ENCODE results near the gene CHD6.
A peak's percentile ranks its signal among the peaks of the same experiment; 100 is the strongest.

The CHD6 gene

DNA sequence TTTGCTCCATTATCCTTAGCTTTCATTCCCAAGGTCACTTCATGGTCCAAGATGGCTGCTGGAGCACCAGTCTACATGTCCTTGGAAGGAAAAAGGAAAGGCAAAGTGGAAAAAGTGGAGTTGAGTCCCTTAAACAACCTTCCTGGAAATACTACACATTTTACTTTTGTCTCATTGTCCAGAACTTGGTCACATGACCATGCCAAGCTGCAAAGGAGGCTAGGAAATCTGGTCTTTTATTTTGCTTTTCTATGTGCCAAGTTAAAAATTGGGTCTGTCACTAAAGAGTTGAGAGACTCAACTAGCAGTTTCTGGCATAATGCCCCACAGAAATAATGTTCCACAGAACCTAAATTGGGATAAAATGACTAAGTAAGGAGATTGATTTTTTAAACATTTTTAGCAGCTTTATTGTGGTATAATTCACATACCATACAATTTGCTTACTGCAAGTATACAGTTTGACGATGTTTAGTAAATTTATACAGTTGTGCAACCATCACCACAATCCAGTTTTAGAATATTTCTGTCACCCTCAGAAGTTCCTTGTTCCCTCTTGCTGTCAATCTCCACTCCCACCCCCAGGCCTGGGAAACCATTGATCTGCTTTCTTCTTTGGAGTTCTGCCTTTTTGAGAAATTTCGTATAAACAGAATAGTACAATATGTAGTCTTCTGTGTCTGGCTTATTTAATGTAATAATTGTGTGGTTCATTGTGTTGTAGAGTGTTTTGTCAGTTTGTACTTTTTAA lies 5.6 kb upstream of the CHD6 start:
- DNase-seq (ENCODE audit: low read depth in 2 of 2) = no peak

DNA sequence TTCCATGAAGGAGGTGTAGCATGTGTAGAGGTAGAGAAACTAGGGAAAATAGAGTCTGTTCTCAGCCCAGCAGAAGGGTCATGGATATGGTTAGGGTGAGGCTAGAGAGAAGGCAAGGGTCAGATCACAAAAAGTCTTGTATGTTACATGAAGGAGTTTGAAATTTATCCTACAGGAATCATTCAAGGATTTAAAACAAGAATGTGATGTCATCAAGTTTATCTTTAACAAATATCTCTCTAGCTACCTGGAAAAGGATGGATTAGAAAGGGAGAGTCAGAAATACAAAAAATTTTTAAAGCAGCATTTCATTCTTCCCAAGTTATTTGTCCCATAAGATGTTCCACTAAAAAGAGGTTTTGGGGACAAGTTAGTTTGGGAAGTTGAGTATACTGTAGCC lies 4.4 kb upstream of the CHD6 start:
- no peak for DNase-seq (ENCODE audit: low read depth in 2 of 2)

DNA sequence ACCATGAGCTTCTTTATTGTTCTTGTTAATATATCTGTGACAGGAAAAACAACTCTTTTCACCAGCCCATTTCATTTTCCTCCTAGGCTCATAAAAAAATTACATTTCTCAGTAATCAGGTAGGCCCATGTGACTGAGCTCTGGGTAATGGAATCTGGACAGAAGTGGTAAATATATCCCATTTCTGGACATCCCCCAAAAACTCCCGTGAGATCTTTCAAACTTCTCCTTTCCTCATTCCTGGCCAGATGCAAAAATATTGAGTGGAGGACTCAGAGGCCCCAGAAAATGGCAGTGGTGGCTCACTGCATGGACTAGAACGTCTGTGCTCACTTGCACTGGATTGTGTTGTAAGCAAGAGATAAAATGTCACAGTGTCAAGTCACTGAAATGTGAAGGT lies 3.8 kb upstream of the CHD6 start:
- DNase-seq (ENCODE audit: low read depth in 2 of 2) = no peak

DNA sequence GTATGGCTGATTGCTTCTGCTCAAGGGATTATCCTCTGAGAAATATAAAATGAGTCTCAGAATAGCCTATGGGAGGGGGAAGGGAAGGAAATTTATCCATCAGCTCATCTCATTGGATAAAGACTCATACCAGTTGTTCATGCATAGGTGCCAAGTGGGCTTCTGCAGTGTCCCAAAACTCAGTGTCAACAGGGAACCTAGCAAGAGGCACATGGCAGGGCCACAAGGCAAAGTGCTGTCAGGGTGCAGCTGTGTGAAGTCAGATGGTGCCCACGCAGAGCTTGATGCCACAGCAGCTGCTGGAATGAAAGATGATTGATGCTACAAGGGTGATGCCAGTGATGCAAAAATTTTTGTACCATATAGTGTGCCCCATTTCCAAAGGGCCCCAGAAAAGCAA lies 3.2 kb upstream of the CHD6 start:
- DNase-seq (ENCODE audit: low read depth in 2 of 2) = no peak

DNA sequence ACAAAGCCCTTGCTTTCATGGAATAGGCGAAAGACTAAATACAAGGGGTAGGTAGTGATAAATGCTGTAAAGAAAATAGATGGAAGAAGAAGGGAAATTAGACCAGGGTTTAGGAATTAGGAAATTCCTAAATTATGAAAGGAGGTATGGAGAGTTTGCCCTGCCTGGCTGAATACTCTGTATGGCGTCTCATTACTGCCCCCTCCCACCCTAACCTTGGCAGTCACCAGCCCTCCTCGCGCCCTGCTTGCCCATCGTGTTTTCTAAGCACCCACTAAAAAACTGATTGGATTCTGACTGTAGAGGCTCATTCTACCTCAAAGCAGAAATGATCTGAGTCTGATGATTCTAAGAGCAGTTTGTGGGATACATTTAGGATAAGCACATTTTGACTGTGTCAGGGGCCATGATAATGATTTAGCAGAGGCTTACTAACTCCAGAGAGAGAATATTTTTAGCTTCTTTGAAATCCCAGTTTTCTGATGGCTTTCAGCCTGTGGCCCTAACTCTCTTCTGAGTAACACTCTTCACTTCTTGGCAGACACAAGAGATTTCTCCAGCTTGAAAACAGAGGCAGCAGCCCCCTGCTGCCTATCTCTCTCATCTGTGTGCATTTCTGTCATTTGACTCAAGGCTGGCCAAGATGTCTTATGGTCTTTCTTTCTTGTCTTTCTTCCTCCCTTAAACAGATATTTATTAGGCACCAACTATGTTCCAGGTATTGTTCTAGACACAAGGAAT lies 1.4 kb upstream of the CHD6 start:
- DNase-seq (ENCODE audit: low read depth in 2 of 2) = no peak

DNA sequence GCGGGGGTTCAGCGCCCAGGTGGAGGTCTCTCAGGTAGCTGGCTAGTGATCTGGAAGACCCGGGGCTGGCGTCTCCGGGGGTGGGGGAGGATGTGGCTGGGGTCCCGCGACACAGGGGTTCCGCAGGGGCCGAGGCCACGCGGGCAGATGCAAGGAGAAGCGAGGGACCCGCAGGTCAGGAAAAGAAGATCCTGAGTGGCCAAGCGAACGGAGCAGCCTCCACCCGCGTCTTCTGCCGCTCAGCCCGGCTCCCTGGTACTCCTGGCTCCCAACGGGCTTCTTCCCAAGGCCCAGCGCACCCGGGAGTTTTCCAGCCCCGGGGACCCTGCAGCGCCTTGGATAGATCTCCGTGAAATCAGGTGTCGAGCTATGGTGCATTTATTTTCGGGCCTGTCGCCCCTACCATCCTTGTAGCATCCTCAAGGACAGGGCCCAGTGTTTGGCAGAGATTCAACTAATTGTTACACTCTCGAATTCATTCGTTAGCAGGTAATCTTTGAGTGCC lies 682 bp upstream of the CHD6 start:
- no peak for DNase-seq (ENCODE audit: low read depth in 2 of 2)

DNA sequence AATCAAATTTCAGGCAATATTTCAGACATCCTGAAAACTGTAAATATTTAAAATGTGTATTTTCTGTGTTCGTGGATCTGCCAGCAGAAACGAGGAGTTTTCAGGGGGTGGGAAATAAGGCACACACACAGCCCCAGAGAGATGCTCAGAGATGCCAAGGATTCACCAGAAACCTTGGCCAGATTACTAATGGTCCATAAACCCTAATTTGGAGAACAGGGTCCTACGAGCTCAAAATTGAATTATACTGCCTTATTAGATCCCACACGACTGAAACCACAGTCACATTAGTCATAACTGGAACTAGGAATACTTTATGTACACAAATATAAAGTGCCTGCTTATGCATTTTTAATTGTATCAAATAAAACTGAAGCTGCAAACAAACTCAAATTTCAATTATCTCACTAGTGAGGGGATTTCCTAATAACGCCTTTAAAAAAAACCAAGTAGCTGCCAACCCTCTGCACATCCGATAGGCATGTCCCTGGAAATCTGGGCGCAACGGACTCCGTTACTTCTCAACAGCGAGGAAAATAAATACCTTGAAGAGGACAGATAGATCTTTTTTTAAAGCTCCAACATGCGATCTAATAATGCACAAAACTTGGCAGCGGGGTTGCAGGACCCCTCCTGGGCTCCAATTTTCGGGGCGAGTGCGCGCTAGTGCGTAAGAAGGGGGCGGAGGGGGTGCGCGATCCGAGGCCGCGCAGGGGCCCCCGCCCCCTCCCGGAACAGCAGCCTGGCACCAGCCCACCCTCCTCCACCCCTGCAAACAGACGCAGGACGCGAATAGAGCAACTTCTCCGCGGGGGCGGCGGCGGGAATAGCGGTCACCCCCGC lies 897 bp downstream of the CHD6 start:
- DNase-seq (ENCODE audit: low read depth in 2 of 2) = peak; percentile 6 to 16

DNA sequence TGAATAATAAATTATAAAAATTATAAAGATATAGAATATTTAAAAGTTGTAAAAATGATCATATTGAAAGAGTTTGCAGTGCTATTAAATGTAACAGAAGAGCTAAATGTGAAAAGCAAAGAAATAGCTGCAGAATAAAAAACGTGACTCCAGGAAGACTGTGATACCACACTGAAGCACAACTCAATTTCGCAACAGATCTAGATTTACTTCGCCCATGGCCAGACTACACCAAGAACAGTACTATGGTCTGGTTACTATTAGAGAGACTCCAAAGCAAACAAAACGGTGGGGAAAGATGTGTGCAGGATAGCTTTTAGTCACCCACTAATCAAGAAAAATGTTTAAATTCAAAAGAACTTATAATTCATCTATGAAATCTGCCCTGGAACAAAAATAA lies 1.9 kb downstream of the CHD6 start:
- DNase-seq (ENCODE audit: low read depth in 2 of 2) = no peak

DNA sequence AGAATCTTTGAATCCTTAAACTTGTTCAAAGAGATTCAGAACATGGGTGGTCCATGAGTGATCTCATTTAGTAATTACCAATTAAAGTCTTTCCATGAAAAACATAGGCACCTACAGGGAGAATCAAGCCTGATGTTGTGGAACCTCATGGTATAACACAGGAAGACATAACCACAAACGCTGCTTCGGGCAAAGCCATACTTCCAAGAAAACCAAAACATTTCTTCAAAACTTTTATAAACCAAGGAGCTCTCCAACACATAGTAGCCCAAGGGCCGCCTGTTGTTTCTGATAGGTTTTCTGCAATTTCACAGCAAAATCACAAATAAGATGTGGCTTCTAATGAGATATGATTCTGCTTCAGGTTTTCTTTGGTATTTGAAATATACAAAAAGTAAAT lies 2.5 kb downstream of the CHD6 start:
- no peak for DNase-seq (ENCODE audit: low read depth in 2 of 2)

DNA sequence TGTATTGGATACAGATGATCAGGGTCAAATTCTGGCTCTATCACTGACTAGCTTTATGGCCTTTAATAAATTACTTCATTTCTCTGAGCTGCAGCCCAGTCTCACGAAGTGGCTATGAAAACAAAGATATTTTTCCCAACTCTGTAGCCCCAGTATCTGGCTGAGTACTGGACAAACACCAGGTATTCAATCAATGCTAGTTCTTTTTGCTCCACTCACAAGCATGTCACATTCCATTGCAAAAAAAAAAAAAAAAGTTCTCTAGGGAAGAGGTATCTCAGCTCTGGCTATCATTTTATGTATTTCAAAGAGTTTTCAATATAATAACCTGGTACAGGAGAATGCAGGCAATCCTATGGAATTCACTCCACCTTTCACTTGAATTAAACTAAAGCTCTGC lies 3.1 kb downstream of the CHD6 start:
- DNase-seq (ENCODE audit: low read depth in 2 of 2) = no peak

DNA sequence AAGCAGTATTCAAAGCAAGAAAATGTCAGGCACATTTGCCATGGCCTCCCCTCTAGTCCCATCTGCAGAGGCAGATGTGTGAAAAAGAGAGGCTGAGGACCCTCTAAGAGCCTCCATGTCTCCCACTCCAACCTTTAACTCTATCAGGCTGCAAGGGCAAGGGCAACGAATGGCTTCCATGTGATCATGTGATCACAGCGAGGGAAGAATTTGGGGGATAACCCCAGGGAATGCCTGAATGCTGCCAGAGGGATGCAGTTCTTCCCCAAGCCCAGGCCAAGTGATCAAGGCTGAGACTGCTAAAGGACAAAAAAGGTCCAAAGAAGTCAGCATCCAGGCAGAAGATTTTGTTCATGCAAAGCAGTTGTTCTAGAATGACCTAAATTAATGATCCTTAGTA lies 4.9 kb downstream of the CHD6 start:
- DNase-seq (ENCODE audit: low read depth in 2 of 2) = no peak

DNA sequence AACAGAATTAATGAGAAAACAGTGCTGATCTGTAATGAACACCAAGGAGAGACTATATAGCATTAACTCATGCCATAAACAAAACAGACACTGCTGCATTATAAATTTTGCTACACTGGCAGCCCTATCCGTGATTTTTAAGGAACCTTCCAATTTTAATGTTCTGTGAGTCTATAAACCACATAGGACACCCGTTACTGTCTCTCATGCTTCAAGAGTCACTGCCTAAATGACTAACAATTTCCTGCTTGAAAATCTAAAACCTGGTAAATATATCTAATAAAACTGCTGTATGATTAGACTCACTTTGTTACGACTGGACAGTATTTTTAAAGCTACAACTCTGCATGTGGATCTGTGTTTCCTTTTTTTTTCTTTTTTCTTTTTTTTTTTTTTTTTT lies 8.7 kb downstream of the CHD6 start:
- DNase-seq (ENCODE audit: low read depth in 2 of 2) = no peak

DNA sequence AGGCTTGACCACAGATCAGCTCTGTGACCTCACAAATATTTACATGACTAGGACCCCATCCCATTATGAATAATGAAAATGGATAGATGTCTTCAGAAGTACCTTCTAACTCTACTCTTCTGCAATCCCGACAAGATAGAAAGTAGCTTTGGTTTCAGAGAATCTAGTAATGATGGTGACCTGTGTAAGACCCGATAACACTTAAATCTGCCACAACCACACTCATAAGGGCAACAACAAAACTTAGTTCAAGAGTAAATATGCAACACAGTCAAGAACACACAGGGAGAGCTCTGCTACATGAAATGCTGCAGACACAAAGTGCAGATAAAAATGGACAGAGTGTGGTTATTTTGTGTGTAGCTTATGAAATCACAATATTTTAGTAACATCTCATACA lies 9.6 kb downstream of the CHD6 start:
- no peak for DNase-seq (ENCODE audit: low read depth in 2 of 2)

DNA sequence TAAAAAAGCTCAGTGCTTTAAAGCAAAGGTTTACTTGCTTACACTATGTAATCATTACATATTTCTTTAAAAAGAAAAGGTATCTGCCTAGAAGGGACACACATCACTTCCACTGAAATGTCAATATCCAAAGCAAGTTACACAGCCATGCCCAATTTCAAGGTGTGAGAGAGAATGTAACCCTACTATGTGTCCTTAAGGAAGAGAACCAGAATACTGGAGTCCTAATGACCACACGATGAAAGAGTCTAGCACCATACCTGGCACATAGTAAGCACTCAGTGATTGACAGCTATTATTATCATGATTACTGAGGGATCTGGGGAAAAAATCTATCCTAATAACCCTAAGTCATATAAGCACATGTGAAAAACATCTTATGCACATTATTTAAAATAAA lies 10.4 kb downstream of the CHD6 start:
- no peak for DNase-seq (ENCODE audit: low read depth in 2 of 2)

DNA sequence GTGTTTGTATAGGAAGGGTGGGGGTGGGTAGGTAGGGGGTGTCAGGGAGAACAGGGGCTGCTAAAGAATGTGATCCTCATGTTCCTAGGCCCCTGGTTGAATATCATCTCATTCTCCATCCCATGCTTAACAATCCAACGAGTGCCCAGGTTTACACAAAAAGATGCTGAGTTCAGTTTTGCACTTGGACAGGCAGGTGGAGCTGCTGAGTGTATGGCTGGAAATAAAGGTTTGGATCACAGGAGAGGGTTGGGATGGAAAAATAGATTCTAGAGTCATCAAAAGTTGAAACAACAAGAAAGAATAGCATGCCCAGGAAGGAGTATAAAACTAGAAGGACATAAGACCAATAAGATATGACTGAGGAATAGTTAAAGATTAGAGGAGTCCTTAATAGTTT lies 14.2 kb downstream of the CHD6 start:
- DNase-seq (ENCODE audit: low read depth in 2 of 2) = no peak

DNA sequence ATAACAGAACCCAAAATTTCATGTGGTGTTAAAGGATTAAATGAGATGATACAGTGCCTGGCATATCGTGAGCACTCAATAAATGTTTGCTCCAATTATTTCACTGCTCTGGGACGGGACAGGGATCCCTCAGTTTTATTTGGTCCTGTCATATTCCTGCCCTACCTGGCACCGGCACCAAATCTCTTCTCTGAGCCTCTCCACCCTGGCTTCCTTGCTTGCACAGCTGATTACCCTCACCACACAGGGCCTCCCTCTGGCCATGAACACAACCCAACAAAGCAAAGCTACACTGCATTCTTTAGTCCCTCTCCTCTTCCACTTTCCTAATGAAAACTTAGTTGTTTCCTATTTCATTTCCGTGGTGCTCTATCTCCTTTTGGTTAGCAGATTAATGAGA lies 16.4 kb downstream of the CHD6 start:
- no peak for DNase-seq (ENCODE audit: low read depth in 2 of 2)

DNA sequence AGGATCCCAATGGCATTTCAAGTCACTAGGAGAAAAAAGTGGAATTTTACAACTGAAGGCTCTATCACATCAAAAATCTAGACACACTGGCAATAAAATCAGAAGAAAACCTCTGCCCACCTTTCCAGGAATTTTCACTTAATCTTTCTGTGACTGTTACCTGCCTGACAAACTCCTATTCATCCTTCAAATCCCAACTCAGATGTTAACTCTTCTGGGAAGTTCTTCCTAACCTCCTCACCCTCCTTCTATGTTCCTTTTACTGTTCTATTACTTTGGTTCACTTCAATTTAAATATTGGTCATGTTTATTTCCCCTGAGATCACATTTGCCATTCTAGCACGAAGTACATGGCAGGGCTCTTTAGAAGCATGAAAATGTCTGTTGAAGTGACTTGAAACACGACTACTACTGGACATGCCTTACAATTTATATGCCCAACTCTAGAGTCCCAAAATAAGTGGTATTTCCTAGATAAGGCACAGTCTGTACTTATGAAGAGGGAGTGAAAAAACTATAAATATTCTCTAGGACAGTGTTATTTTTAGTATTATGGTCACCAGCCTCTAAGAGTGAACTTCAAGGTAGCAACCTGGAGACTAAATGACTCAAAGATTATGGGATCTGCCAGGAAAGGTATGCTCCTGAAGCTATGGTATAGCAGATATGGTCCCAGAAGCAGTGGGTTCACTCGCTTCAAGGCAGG lies 17.1 kb downstream of the CHD6 start:
- no peak for DNase-seq (ENCODE audit: low read depth in 2 of 2)

DNA sequence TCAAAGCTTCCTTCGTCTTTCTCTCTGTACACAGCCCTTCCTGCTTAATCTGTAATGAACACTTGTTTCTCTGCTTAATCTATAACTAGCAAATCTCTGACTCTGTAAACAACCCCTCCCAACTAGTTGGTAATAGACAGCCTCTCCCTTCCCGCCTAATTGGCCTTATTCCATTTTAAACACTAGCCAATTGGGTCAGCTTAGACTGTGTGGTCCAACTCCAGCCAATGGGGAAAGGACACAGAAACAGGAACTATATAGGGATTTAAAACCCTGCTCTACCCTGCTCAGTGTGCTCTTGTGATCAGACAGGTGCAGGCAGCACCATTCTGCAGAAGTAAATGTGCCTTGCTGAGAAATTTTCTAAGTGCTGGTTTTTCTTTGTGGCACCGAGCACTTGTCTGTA lies 18.5 kb downstream of the CHD6 start:
- DNase-seq (ENCODE audit: low read depth in 2 of 2) = no peak

DNA sequence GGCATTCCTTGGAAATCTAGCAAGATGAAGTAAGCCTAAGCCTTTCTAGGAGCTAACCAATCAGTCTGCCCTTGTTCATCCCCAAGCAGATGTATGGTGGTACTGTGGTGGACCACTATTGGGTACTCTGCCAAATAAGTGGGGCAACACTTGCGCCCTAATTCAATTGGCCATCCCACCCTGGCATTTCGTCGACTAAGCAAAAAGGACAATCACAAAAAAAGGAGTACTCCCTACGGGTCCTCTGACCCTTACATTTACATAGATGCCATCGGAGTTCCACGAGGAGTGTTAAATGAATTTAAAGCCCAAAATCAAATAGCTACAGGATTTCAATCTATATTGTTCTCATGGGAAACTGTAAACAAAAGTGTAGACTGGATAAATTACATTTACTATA lies 19.5 kb downstream of the CHD6 start:
- no peak for DNase-seq (ENCODE audit: low read depth in 2 of 2)

DNA sequence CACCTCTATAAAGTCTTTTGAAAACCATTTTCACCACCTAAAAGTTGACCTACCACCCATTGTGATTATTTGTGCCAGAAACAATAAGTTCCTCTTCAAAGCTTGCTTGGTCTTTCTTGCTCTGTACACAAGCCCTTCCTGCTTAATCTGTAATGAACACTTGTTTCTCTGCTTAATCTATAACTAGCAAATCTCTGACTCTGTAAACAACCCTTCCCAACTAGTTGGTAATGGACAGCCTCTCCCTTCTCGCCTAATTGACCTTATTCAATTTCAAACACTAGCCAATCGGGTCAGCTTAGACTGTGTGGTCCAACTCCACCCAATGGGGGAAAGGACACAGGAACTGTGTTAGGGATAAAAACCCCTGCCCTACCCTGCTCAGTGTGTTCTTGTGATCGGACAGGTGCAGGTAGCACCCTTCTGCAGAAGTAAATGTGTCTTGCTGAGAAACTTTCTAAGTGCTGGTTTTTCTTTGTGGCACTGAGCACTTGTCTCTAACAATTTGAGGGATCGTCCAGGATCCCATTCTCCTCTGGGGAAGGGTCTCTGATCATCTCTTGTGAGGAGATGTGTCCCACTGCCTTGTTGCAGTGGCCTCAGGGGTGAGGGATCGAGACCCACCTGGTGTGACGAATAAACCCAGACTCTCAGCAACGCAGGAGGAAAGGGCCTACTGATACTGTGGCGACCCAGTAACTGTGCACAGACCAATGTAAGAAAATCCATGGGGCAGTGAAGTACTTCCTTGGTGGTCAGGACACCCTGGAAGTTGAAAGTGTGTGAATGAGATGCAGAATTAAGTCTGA lies 23.5 kb downstream of the CHD6 start:
- DNase-seq (ENCODE audit: low read depth in 2 of 2) = no peak
